PFSK-1 (cell line): ENCODE data around the gene WDPCP.

Source experiments
- FOXP2 ChIP-seq: optimal IDR thresholded peaks from 2 replicates; pipeline ENCODE3; 2011; ENCODE audit warnings: borderline replicate concordance, control low read depth, inconsistent platforms; ENCODE audit not compliant: insufficient read depth; ENCODE audit errors: extremely low read length, extremely low read depth
- POLR2AphosphoS5 ChIP-seq: IDR thresholded peaks from 2 replicates; pipeline ENCODE4 v1.6.1; 2012; ENCODE audit warnings: low read depth, mild to moderate bottlenecking, control low read depth, low read length, moderate library complexity
- REST ChIP-seq, 2 experiments: IDR thresholded peaks; 2 replicates each; pipeline versions ENCODE4 v1.6.1 to v1.8.0; 2011 to 2012; ENCODE audit warnings: low read depth in 2 of 2, low read length in 2 of 2, control low read depth in 1 of 2, inconsistent platforms in 1 of 2, mild to moderate bottlenecking in 1 of 2, moderate library complexity in 1 of 2; ENCODE audit not compliant: insufficient read depth in 1 of 2
- SIN3A ChIP-seq: IDR thresholded peaks from 2 replicates; pipeline ENCODE4 v1.6.1; 2012; ENCODE audit warnings: mild to moderate bottlenecking, low read length, moderate library complexity, borderline replicate concordance; ENCODE audit not compliant: insufficient read depth
- TAF1 ChIP-seq: IDR thresholded peaks from 2 replicates; pipeline ENCODE4 v1.6.1; 2012; ENCODE audit warnings: low read length, control low read depth, borderline replicate concordance; ENCODE audit not compliant: insufficient read depth

- TF ChIP-seq REST (IDR thresholded peaks at IDR 0.05; ENCODE audit: insufficient read depth in 1 of 2, low read depth in 2 of 2, low read length in 2 of 2) (no peak), TAF1 (no peak), POLR2AphosphoS5 (no peak), SIN3A (no peak), FOXP2 (no peak)
Measured at GRCh38 chr2:63632382-63632781, 44.1 kb upstream of the WDPCP start.
